HepG2 (cell line): ENCODE data around the gene GBP1. TPM values are rescaled to one million over a fixed set of nuclear protein-coding genes. Genes with fewer than 3 reads are reported as not detected.

ENCODE experiments used
- ARNT ChIP-seq: fragments of 450-650 bp; IDR thresholded peaks from 2 replicates; pipeline ENCODE4 v1.6.1; 2017
- ARNTL ChIP-seq: sonication (generic); formaldehyde crosslinking; IDR thresholded peaks from 2 replicates; pipeline ENCODE4 v1.4.0; 2020; ENCODE audit warnings: mild to moderate bottlenecking, missing genetic modification reagents
- ATF7 ChIP-seq, 2 experiments: fragments of 450-650 bp in 1 of 2; sonication (generic) in 1 of 2; formaldehyde crosslinking in 1 of 2; IDR thresholded peaks; 2 replicates each; pipeline versions ENCODE4 v1.4.0 to v1.6.1; 2016 to 2020; ENCODE audit warnings: antibody characterized with exemption in 1 of 2, mild to moderate bottlenecking in 1 of 2, missing genetic modification reagents in 1 of 2
- ATM ChIP-seq: fragments of 450-650 bp; IDR thresholded peaks from 2 replicates; pipeline ENCODE4 v1.7.1; 2017; ENCODE audit warnings: mild to moderate bottlenecking, borderline replicate concordance
- JUN ChIP-seq: sonication (generic); formaldehyde crosslinking; IDR thresholded peaks from 2 replicates; pipeline ENCODE4 v1.4.0; 2020; ENCODE audit warnings: mild to moderate bottlenecking, missing genetic modification reagents
- KLF6 ChIP-seq: IDR thresholded peaks from 2 replicates; pipeline ENCODE4 v1.8.0; 2016; ENCODE audit warnings: missing biosample characterization, missing genetic modification reagents
- RBFOX2 ChIP-seq: fragments of 200-400 bp; formaldehyde crosslinking; IDR thresholded peaks from 2 replicates; pipeline ENCODE4 v1.6.1; 2017; ENCODE audit warnings: low read depth, mild to moderate bottlenecking, low read length
- SAFB2 ChIP-seq: sonication (generic); formaldehyde crosslinking; IDR thresholded peaks from 2 replicates; pipeline ENCODE4 v1.5.1; 2020; ENCODE audit warnings: missing genetic modification reagents, low read depth, mild to moderate bottlenecking, borderline replicate concordance
- ZFAT ChIP-seq: sonication (generic); formaldehyde crosslinking; conservative IDR thresholded peaks from 2 replicates; pipeline ENCODE4 v1.8.1; 2023; ENCODE audit warnings: missing genetic modification reagents, inconsistent platforms
- ZFP36L2 ChIP-seq: sonication (generic); formaldehyde crosslinking; IDR thresholded peaks from 2 replicates; pipeline ENCODE4 v1.4.0; 2020; ENCODE audit warnings: missing genetic modification reagents
- ZNF503 ChIP-seq: sonication (generic); formaldehyde crosslinking; IDR thresholded peaks from 2 replicates; pipeline ENCODE4 v1.4.0; 2020; ENCODE audit warnings: missing genetic modification reagents
- polyA plus RNA-seq, 8 experiments: library from polyadenylated mRNA; depleted of rRNA in 3 of 8; stranded (reverse) in 7 of 8; unstranded in 1 of 8; fragments of >200 nt; fragmentation: Illumina TruSeq in 4 of 8; extraction: Trizol in 4 of 8; gene quantifications; 2 replicates each; pipeline versions ENCODE4 v1.2.1 to v1.2.3, GENCODE V29; 2011 to 2016; ENCODE audit warnings: low read depth in 4 of 8, missing spikeins in 1 of 8, mixed read lengths in 1 of 8; ENCODE audit not compliant: insufficient read depth in 1 of 8
- total RNA-seq, 5 experiments: library from RNA; depleted of rRNA; stranded (reverse); fragments of >200 nt; fragmentation: Illumina TruSeq; extraction: Trizol; gene quantifications; 2 replicates each; pipeline ENCODE4 v1.2.3, GENCODE V29; 2016; ENCODE audit warnings: low read depth in 1 of 5
- TF ChIP-seq, protein P1 (sequence below): sonication (generic); formaldehyde crosslinking; IDR thresholded peaks from 2 replicates; pipeline ENCODE4 v1.4.0; 2020; ENCODE audit warnings: missing genetic modification reagents
- TF ChIP-seq, protein P2 (sequence below), 2 experiments: sonication (generic) in 1 of 2; formaldehyde crosslinking in 1 of 2; IDR thresholded peaks; 2 replicates each; pipeline versions ENCODE4 v1.4.0 to v1.6.1; 2018 to 2020; ENCODE audit warnings: missing genetic modification reagents in 2 of 2, borderline replicate concordance in 1 of 2, low read depth in 1 of 2, mild to moderate bottlenecking in 1 of 2, missing biosample characterization in 1 of 2

GBP1 gene
- total and polyA plus RNA-seq, 2 of the 13 experiments (the other 11 are each of a cell fraction or from before 2014, with no cell fraction given), result 0.62 to 2.3 TPM

- TF ChIP-seq, protein P1, sequence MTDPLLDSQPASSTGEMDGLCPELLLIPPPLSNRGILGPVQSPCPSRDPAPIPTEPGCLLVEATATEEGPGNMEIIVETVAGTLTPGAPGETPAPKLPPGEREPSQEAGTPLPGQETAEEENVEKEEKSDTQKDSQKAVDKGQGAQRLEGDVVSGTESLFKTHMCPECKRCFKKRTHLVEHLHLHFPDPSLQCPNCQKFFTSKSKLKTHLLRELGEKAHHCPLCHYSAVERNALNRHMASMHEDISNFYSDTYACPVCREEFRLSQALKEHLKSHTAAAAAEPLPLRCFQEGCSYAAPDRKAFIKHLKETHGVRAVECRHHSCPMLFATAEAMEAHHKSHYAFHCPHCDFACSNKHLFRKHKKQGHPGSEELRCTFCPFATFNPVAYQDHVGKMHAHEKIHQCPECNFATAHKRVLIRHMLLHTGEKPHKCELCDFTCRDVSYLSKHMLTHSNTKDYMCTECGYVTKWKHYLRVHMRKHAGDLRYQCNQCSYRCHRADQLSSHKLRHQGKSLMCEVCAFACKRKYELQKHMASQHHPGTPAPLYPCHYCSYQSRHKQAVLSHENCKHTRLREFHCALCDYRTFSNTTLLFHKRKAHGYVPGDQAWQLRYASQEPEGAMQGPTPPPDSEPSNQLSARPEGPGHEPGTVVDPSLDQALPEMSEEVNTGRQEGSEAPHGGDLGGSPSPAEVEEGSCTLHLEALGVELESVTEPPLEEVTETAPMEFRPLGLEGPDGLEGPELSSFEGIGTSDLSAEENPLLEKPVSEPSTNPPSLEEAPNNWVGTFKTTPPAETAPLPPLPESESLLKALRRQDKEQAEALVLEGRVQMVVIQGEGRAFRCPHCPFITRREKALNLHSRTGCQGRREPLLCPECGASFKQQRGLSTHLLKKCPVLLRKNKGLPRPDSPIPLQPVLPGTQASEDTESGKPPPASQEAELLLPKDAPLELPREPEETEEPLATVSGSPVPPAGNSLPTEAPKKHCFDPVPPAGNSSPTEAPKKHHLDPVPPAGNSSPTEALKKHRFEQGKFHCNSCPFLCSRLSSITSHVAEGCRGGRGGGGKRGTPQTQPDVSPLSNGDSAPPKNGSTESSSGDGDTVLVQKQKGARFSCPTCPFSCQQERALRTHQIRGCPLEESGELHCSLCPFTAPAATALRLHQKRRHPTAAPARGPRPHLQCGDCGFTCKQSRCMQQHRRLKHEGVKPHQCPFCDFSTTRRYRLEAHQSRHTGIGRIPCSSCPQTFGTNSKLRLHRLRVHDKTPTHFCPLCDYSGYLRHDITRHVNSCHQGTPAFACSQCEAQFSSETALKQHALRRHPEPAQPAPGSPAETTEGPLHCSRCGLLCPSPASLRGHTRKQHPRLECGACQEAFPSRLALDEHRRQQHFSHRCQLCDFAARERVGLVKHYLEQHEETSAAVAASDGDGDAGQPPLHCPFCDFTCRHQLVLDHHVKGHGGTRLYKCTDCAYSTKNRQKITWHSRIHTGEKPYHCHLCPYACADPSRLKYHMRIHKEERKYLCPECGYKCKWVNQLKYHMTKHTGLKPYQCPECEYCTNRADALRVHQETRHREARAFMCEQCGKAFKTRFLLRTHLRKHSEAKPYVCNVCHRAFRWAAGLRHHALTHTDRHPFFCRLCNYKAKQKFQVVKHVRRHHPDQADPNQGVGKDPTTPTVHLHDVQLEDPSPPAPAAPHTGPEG, result no peak
- TF ChIP-seq ZNF503 (CRISPR knock-in tag), result peak; percentile 75; the same call in 1 of the 2 replicates
- TF ChIP-seq ARNT, result no peak
- TF ChIP-seq ARNTL (CRISPR knock-in tag), result no peak
- peak; percentile 46; the same call in 1 of the 2 replicates for TF ChIP-seq ATF7 (IDR thresholded peaks at IDR 0.05)
- no peak for TF ChIP-seq ATF7 (CRISPR knock-in tag; IDR thresholded peaks at IDR 0.05)
- TF ChIP-seq ZFP36L2 (CRISPR knock-in tag), result no peak
- TF ChIP-seq KLF6 (CRISPR knock-in tag), result no peak
- no peak for TF ChIP-seq ZFAT (CRISPR knock-in tag)
- TF ChIP-seq JUN (CRISPR knock-in tag), result no peak
- TF ChIP-seq ATM, result no peak
- no peak for TF ChIP-seq SAFB2
- no peak for TF ChIP-seq RBFOX2
- TF ChIP-seq, protein P2, sequence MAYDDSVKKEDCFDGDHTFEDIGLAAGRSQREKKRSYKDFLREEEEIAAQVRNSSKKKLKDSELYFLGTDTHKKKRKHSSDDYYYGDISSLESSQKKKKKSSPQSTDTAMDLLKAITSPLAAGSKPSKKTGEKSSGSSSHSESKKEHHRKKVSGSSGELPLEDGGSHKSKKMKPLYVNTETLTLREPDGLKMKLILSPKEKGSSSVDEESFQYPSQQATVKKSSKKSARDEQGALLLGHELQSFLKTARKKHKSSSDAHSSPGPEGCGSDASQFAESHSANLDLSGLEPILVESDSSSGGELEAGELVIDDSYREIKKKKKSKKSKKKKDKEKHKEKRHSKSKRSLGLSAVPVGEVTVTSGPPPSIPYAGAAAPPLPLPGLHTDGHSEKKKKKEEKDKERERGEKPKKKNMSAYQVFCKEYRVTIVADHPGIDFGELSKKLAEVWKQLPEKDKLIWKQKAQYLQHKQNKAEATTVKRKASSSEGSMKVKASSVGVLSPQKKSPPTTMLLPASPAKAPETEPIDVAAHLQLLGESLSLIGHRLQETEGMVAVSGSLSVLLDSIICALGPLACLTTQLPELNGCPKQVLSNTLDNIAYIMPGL (CRISPR knock-in tag; IDR thresholded peaks at IDR 0.05; ENCODE audit: borderline replicate concordance in 1 of 2, low read depth in 1 of 2), result 0 out of 4 replicates have a peak, but pooled peaks of 1 of the 2 experiments have one; percentile 35
Observed at GRCh38 chr1:89044970-89045721, 19.9 kb downstream of the GBP1 start (continued).
